CD8-positive, alpha-beta memory T cell (primary cell): Measurements from ENCODE around the gene KAT6B. TPM values are rescaled to one million over a fixed set of nuclear protein-coding genes. Genes with fewer than 3 reads are reported as not detected.

ENCODE experiments used
- CTCF ChIA-PET: fragments of 350-600 bp; sonication (Branson Sonifier 250); formaldehyde crosslinking; loops from one replicate; lab custom pipeline; 2021; ENCODE audit warnings: antibody characterized with exemption; lab: Charles Lee
- POLR2A ChIA-PET: fragments of 350-600 bp; sonication (Branson Sonifier 250); formaldehyde crosslinking; loops from one replicate; lab custom pipeline; 2021; ENCODE audit warnings: antibody characterized with exemption; lab: Charles Lee
- DNase-seq, 5 donors: peaks; one replicate each; pipeline versions ENCODE4 v3.0.0 to v3.0.0-alpha.2; 2020 to 2022; ENCODE audit warnings: mixed read lengths in 1 of 5
- H3K27ac ChIP-seq: one replicate; pipeline ENCODE4 v1.7.0; 2013; ENCODE audit warnings: low read depth, mild to moderate bottlenecking, low read length, moderate library complexity
- H3K27me3 ChIP-seq: 2 replicates; pipeline ENCODE4 v1.7.0; 2013; ENCODE audit warnings: low read length, mild to moderate bottlenecking; ENCODE audit not compliant: insufficient read depth, poor library complexity, severe bottlenecking
- H3K36me3 ChIP-seq: 2 replicates; pipeline ENCODE4 v1.7.0; 2013; ENCODE audit warnings: mild to moderate bottlenecking, low read length, moderate library complexity; ENCODE audit not compliant: insufficient read depth
- H3K4me1 ChIP-seq: 2 replicates; pipeline ENCODE4 v1.7.0; 2013; ENCODE audit warnings: mild to moderate bottlenecking, low read length, moderate library complexity; ENCODE audit not compliant: insufficient read depth
- H3K4me3 ChIP-seq: 2 replicates; pipeline ENCODE4 v1.7.0; 2013; ENCODE audit warnings: mild to moderate bottlenecking, low read length
- H3K9me3 ChIP-seq: 2 replicates; pipeline ENCODE4 v1.7.0; 2013; ENCODE audit warnings: mild to moderate bottlenecking, low read length
- H3K27ac Mint-ChIP-seq, 8 donors: one replicate each; pipeline ENCODE4 v1.8.0; 2020 to 2021; ENCODE audit warnings: mixed read lengths in 8 of 8, mild to moderate bottlenecking in 6 of 8, inconsistent platforms in 3 of 8, moderate library complexity in 3 of 8
- H3K27me3 Mint-ChIP-seq, 2 donors: one replicate each; pipeline ENCODE4 v1.8.0; 2020 to 2021; ENCODE audit warnings: mixed read lengths in 2 of 2, mild to moderate bottlenecking in 1 of 2, moderate library complexity in 1 of 2
- H3K36me3 Mint-ChIP-seq, 3 donors: one replicate each; pipeline ENCODE4 v1.8.0; 2020 to 2021; ENCODE audit warnings: mixed read lengths in 3 of 3, inconsistent platforms in 1 of 3, mild to moderate bottlenecking in 1 of 3
- H3K4me1 Mint-ChIP-seq, 3 donors: one replicate each; pipeline ENCODE4 v1.8.0; 2020 to 2021; ENCODE audit warnings: mixed read lengths in 3 of 3, inconsistent platforms in 1 of 3, mild to moderate bottlenecking in 1 of 3
- H3K4me3 Mint-ChIP-seq, 7 donors: one replicate each; pipeline ENCODE4 v1.8.0; 2020 to 2021; ENCODE audit warnings: mixed read lengths in 7 of 7, mild to moderate bottlenecking in 6 of 7, moderate library complexity in 4 of 7, inconsistent platforms in 2 of 7
- H3K9me3 Mint-ChIP-seq, 5 donors: one replicate each; pipeline ENCODE4 v1.8.0; 2020 to 2022; ENCODE audit warnings: mixed read lengths in 5 of 5, mild to moderate bottlenecking in 3 of 5, moderate library complexity in 2 of 5, inconsistent platforms in 1 of 5
- polyA plus RNA-seq: library from polyadenylated mRNA; unstranded; fragments of 300-500 nt; fragmentation: Illumina TruSeq; gene quantifications from one replicate; pipeline ENCODE4 v1.2.3, GENCODE V29; 2021
- total RNA-seq, 2 experiments: library from RNA; stranded (reverse); gene quantifications; one replicate each; pipeline ENCODE4 v1.2.3, GENCODE V29; 2021

Gene KAT6B
- total and polyA plus RNA-seq, 3 experiments from 2014 or later = 21.8 to 32.8 (median 23.6) TPM

DNA sequence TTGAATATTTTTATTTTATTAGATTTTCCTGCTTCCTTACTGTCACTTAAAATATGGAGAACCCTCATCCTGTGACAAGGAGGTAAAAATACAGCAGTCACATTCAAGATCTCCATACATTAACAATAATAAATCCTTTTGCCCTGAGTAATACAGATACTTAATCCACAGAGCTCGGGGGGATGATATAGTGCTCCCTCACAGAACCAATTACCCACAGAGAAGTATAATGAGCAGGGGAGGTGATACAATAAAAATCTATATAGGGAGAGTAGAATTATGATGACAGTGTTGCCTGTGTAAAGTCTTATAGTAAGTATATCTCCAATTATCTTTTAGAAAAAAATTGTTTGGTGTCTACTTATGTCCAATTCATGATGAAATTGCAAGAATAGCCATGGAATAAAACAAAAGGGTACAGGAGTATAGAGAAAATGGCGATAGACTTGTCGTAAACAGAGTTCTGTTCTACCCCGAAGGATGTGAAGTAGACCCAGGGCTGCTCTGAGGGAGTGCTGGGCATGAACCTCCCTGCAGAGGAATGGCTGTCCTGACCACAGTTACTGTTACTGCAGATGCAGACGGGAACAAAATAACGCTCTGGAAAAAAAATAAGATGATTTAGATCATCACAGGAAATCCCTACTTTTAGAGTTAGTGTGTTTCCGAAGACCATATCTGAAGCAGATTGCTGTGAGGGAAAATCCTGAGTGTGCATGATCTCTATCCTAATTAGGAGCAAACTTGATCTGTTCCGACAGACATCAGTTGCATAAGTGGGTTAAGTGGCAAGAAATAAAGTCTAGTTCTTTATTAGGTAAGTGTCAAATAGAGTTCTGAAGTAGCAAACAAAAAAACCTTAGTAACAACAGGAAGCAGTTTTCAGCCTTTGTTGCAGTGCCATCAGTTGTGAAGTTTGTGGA is 123.7 kb downstream of the KAT6B start:
- no peaks in the 10 kb centered on the region for H3K9me3 ChIP-seq
- H3K27me3 Mint-ChIP-seq = no peaks in the 10 kb centered on the region
- H3K36me3 Mint-ChIP-seq = peaks cover 0 to 6% (median 4%) of the 10 kb centered on the region in 3 donors
- H3K36me3 ChIP-seq = no peaks in the 10 kb centered on the region
- no peaks in the 10 kb centered on the region for H3K27me3 ChIP-seq
- H3K27ac ChIP-seq = no peak overlapping the region
- no peak overlapping the region for H3K27ac Mint-ChIP-seq
- H3K4me3 Mint-ChIP-seq = peak overlapping the region in 1 of 7 donors; percentile 38
- H3K4me1 Mint-ChIP-seq = peaks cover 44 to 81% (median 78%) of the 10 kb centered on the region in 3 donors
- no peak overlapping the region for H3K4me3 ChIP-seq
- ChIA-PET POLR2A (no interaction called here), CTCF (no interaction called here)
- H3K4me1 ChIP-seq = no peaks in the 10 kb centered on the region
- no peaks in the 10 kb centered on the region for H3K9me3 Mint-ChIP-seq
- no peak for DNase-seq

DNA sequence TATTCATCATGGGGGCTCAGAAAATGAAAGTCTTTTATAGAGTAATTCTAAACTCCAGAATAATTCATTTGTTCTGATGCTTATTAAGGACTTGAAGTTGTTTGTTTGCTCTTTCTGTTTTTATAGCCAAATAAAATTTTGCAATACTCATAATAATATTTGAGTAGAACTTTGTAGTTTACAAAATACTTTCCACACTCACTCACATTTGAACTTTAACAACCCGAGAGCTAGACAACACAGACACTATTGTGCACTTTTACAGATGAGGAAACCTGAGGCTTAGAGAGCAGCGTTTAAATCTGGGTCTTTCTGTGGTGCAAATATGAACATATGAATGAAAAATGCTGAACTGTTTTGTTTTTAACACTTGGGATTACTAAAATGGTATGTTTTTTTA is 126.8 kb downstream of the KAT6B start:
- Mint-ChIP-seq H3K27me3 (no peaks in the 10 kb centered on the region), H3K9me3 (no peaks in the 10 kb centered on the region), H3K36me3 (peaks cover 0 to 6% (median 4%) of the 10 kb centered on the region in 3 donors), H3K4me3 (no peak overlapping the region), H3K27ac (peak overlapping the region in 1 of 8 donors; percentile 42), H3K4me1 (peaks cover 39 to 83% (median 73%) of the 10 kb centered on the region in 3 donors)
- Histone ChIP-seq H3K4me1 (no peaks in the 10 kb centered on the region), H3K27me3 (no peaks in the 10 kb centered on the region), H3K27ac (no peak overlapping the region), H3K9me3 (no peaks in the 10 kb centered on the region), H3K4me3 (no peak overlapping the region), H3K36me3 (no peaks in the 10 kb centered on the region)
- POLR2A ChIA-PET = no interaction called here
- no peak for DNase-seq
- CTCF ChIA-PET = no interaction called here

- H3K9me3 ChIP-seq = no peaks in the 10 kb centered on the region
- no peaks in the 10 kb centered on the region for H3K27me3 ChIP-seq
- ChIA-PET CTCF (no interaction called here), POLR2A (no interaction called here)
- no peak overlapping the region for H3K27ac ChIP-seq
- no peaks in the 10 kb centered on the region for H3K4me1 ChIP-seq
- H3K27ac Mint-ChIP-seq = no peak overlapping the region
- H3K4me1 Mint-ChIP-seq = peaks cover 25 to 65% (median 54%) of the 10 kb centered on the region in 3 donors
- DNase-seq = no peak
- H3K9me3 Mint-ChIP-seq = no peaks in the 10 kb centered on the region
- H3K36me3 ChIP-seq = no peaks in the 10 kb centered on the region
- H3K27me3 Mint-ChIP-seq = no peaks in the 10 kb centered on the region
- no peak overlapping the region for H3K4me3 ChIP-seq
- H3K4me3 Mint-ChIP-seq = no peak overlapping the region
- peaks cover 0 to 6% (median 3%) of the 10 kb centered on the region in 3 donors for H3K36me3 Mint-ChIP-seq
Observed at GRCh38 chr10:74955796-74956195, 129.4 kb downstream of the KAT6B start.

- Mint-ChIP-seq H3K4me1 (peaks cover 24 to 69% (median 50%) of the 10 kb centered on the region in 3 donors), H3K9me3 (no peaks in the 10 kb centered on the region), H3K27me3 (no peaks in the 10 kb centered on the region), H3K27ac (no peak overlapping the region), H3K4me3 (no peak overlapping the region), H3K36me3 (peaks cover 0 to 11% (median 6%) of the 10 kb centered on the region in 3 donors)
- Histone ChIP-seq H3K27me3 (no peaks in the 10 kb centered on the region), H3K9me3 (no peaks in the 10 kb centered on the region), H3K4me1 (no peaks in the 10 kb centered on the region), H3K27ac (no peak overlapping the region), H3K36me3 (no peaks in the 10 kb centered on the region), H3K4me3 (no peak overlapping the region)
- ChIA-PET POLR2A (no interaction called here), CTCF (no interaction called here)
- no peak for DNase-seq
Observed at GRCh38 chr10:74956555-74957111, 130.2 kb downstream of the KAT6B start.

DNA sequence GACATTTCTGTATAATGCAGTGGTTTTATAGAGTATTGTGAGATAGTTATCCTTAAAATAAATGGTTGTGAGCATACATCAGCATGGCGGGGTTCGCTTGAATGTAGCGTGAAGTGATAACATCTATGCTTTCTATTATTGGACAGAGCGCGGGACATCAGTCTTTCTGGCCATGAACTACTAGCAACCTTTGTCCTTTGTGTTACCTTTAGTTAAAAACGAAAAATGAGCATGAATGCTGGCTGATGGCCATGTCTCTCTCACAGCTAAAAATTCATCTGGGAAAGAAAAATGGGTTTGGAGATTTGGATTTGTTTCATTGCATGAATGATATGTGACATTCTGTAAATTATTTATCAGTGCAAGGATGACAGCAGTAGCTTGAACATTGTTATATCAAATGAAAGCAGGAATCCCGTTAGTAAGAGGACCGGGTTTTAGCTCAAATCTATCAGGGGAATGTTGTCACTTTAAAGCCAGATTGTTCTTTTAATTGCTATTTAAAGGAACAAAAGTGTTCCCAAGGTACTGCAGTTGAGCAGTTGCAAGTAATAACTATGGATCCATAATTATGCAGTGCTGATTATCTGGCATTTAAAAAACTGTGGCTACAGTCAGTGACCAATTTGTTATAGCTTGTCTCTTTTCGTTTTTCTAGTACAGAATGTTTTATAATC is 131.0 kb downstream of the KAT6B start:
- ChIA-PET CTCF (no interaction called here), POLR2A (no interaction called here)
- no peaks in the 10 kb centered on the region for H3K27me3 Mint-ChIP-seq
- no peak overlapping the region for H3K27ac ChIP-seq
- H3K4me1 ChIP-seq = no peaks in the 10 kb centered on the region
- no peaks in the 10 kb centered on the region for H3K27me3 ChIP-seq
- no peaks in the 10 kb centered on the region for H3K9me3 Mint-ChIP-seq
- H3K4me3 ChIP-seq = no peak overlapping the region
- no peak for DNase-seq
- peak overlapping the region in 1 of 8 donors; percentile 8 for H3K27ac Mint-ChIP-seq
- no peak overlapping the region for H3K4me3 Mint-ChIP-seq
- H3K9me3 ChIP-seq = no peaks in the 10 kb centered on the region
- H3K36me3 Mint-ChIP-seq = peaks cover 0 to 14% (median 6%) of the 10 kb centered on the region in 3 donors
- peaks cover 23 to 65% (median 42%) of the 10 kb centered on the region in 3 donors for H3K4me1 Mint-ChIP-seq
- no peaks in the 10 kb centered on the region for H3K36me3 ChIP-seq

DNA sequence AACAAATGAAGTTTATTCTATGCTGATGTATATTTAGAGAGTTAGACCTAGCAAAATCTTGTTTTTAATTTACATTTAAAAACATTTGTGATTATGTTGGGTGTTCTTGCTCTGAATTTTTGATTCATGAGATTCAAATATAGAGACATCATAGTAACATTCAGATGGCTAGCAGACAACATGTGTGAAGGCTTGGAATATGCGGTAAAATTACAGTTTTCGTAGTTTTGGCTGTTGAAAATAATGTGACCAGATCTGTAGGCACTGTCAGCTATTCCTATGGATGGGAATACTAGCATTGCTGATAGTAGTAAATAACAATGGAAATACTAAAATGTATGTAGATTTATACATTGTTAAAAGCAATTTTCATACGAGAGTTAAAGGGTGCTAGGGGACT is 131.9 kb downstream of the KAT6B start:
- Mint-ChIP-seq H3K36me3 (peaks cover 0 to 12% (median 7%) of the 10 kb centered on the region in 3 donors), H3K4me1 (peaks cover 21 to 64% (median 37%) of the 10 kb centered on the region in 3 donors), H3K27me3 (no peaks in the 10 kb centered on the region), H3K27ac (no peak overlapping the region), H3K4me3 (no peak overlapping the region), H3K9me3 (no peaks in the 10 kb centered on the region)
- Histone ChIP-seq H3K36me3 (no peaks in the 10 kb centered on the region), H3K9me3 (no peaks in the 10 kb centered on the region), H3K27ac (no peak overlapping the region), H3K27me3 (no peaks in the 10 kb centered on the region), H3K4me1 (no peaks in the 10 kb centered on the region), H3K4me3 (no peak overlapping the region)
- no peak for DNase-seq
- ChIA-PET POLR2A (no interaction called here), CTCF (no interaction called here)

DNA sequence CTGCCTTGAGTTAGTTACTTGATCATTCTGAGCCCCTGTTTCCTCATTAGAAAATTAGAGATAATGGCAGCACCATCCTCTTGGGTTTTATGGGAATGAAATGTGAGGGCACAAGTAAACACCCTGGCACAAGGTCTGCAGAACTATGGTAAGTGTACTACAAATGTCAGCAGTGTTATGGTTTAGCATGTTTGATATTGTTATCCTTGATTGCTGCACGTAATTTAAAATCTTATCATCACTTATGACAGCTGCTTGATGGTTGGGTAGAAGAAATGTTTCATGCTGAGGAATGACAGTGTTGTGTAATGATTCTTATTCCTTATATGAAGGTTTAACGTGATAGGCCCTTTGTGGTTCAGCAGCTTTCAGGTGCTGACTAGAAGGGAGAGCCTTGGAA is 134.3 kb downstream of the KAT6B start:
- CTCF ChIA-PET = no interaction called here
- Mint-ChIP-seq H3K27me3 (no peaks in the 10 kb centered on the region), H3K4me3 (no peak overlapping the region), H3K4me1 (peaks cover 16 to 59% (median 35%) of the 10 kb centered on the region in 3 donors), H3K36me3 (peaks cover 0 to 15% (median 12%) of the 10 kb centered on the region in 3 donors), H3K9me3 (no peaks in the 10 kb centered on the region), H3K27ac (no peak overlapping the region)
- POLR2A ChIA-PET = no interaction called here
- no peaks in the 10 kb centered on the region for H3K36me3 ChIP-seq
- no peak overlapping the region for H3K4me3 ChIP-seq
- H3K9me3 ChIP-seq = no peaks in the 10 kb centered on the region
- no peaks in the 10 kb centered on the region for H3K4me1 ChIP-seq
- no peaks in the 10 kb centered on the region for H3K27me3 ChIP-seq
- no peak for DNase-seq
- no peak overlapping the region for H3K27ac ChIP-seq

- no peak for DNase-seq
- ChIA-PET POLR2A (interaction anchor here (0.7 kb wide), 1 partner anchor 22 kb away, joined by 3 read pairs; no protein-coding TSS in a partner anchor), CTCF (no interaction called here)
- Mint-ChIP-seq H3K9me3 (no peaks in the 10 kb centered on the region), H3K4me1 (peaks cover 10 to 52% (median 27%) of the 10 kb centered on the region in 3 donors), H3K27ac (peak overlapping the region in 1 of 8 donors; percentile 26), H3K36me3 (peaks cover 0 to 16% (median 15%) of the 10 kb centered on the region in 3 donors), H3K27me3 (no peaks in the 10 kb centered on the region), H3K4me3 (no peak overlapping the region)
- H3K27ac ChIP-seq = no peak overlapping the region
- H3K27me3 ChIP-seq = no peaks in the 10 kb centered on the region
- H3K4me3 ChIP-seq = no peak overlapping the region
- no peaks in the 10 kb centered on the region for H3K9me3 ChIP-seq
- H3K36me3 ChIP-seq = no peaks in the 10 kb centered on the region
- peaks cover 2% of the 10 kb centered on the region for H3K4me1 ChIP-seq
Observed at GRCh38 chr10:74962517-74962916, 136.1 kb downstream of the KAT6B start.
